A673 (cell line): ENCODE measurements around the gene FHDC1.

Experiments
- EZH2 ChIP-seq: fragments of 200-600 bp; sonication (generic); IDR thresholded peaks from 2 replicates; pipeline ENCODE4 v1.6.1; 2017; ENCODE audit warnings: borderline replicate concordance, low read depth, mild to moderate bottlenecking, mixed read lengths, antibody characterized with exemption, low read length; ENCODE audit not compliant: poor library complexity, severe bottlenecking
- TF ChIP-seq, protein P1 (sequence below): fragments of 300-800, 200-600 bp; sonication (generic); conservative IDR thresholded peaks from 2 replicates; pipeline ENCODE4 v1.5.1; 2017; ENCODE audit warnings: low read depth, mild to moderate bottlenecking, antibody characterized with exemption, low read length, moderate library complexity, mixed read lengths

DNA sequence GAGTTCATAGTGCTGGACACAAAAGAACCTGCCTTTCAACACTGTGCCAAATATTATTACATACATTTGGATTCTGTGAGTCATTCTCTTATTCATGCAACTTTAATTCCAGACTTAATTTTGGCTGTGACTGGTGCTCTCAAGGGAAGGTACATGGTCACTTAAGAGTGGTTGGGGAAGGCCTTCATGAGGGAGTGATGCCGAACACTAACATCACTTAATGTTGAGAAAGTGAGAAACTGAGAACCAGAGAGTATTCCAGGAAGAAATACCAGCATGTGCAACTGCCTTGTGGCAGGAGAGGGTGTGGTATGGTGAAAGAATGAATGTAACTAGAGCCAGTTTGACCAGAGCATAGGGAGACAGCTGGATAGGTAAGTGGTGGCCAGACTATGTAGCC, 41.5 kb upstream of the FHDC1 start:
- no peak for TF ChIP-seq EZH2
- TF ChIP-seq, protein P1, sequence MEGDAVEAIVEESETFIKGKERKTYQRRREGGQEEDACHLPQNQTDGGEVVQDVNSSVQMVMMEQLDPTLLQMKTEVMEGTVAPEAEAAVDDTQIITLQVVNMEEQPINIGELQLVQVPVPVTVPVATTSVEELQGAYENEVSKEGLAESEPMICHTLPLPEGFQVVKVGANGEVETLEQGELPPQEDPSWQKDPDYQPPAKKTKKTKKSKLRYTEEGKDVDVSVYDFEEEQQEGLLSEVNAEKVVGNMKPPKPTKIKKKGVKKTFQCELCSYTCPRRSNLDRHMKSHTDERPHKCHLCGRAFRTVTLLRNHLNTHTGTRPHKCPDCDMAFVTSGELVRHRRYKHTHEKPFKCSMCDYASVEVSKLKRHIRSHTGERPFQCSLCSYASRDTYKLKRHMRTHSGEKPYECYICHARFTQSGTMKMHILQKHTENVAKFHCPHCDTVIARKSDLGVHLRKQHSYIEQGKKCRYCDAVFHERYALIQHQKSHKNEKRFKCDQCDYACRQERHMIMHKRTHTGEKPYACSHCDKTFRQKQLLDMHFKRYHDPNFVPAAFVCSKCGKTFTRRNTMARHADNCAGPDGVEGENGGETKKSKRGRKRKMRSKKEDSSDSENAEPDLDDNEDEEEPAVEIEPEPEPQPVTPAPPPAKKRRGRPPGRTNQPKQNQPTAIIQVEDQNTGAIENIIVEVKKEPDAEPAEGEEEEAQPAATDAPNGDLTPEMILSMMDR: no peak
